K562 (cell line): ENCODE measurements around the gene KDM4C. TPM values are rescaled to one million over a fixed set of nuclear protein-coding genes. Genes with fewer than 3 reads are reported as not detected.

Experiments used
- ATAC-seq: fragments of 200-7000 bp; cut with Tn5 transposase; 3 replicates; pipeline ENCODE4 v1.9.1; 2020; ENCODE audit warnings: moderate library complexity
- BruUV-seq: library from RNA; stranded (reverse); fragments of 400-500 nt; replicated peaks from 2 replicates; lab custom pipeline; 2021; lab: Mats Ljungman, UMichigan
- CTCF ChIA-PET: fragments of 300-600 bp; formaldehyde crosslinking; extraction: SDS; loops from one replicate; lab custom pipeline; 2021; ENCODE audit warnings: low intra/inter-chr PET ratio; lab: Yijun Ruan, JAX
- POLR2A ChIA-PET: fragments of 300-600, 350-650 bp; sonication (Branson Sonifier 250); formaldehyde crosslinking; extraction: SDS; loops from one replicate; lab custom pipeline; 2021; ENCODE audit warnings: antibody characterized with exemption, inconsistent platforms; lab: Yijun Ruan, JAX
- DNase-seq, 4 experiments: peaks; one replicate each; pipeline versions ENCODE4 v3.0.0 to v3.0.0-alpha.2; 2011 to 2018; ENCODE audit warnings: low spot score in 3 of 4, mixed read lengths in 3 of 4; ENCODE audit errors: extremely low read depth in 1 of 4
- FAIRE-seq: peaks from 2 replicates; lab custom pipeline; 2011; peaks lifted over from hg19 to GRCh38; lab: Jason Lieb, UNC
- H2AFZ ChIP-seq: 2 replicates; pipeline ENCODE4 v1.6.0; 2011; ENCODE audit warnings: low read depth, low read length, control low read depth, inconsistent platforms
- H3K27ac ChIP-seq: fragments of 200-600 bp; 3 replicates; pipeline ENCODE4 v1.8.0; 2011; ENCODE audit warnings: low read depth, mild to moderate bottlenecking, control low read depth, inconsistent platforms, low read length, moderate library complexity, mixed read lengths; ENCODE audit errors: extremely low read depth
- H3K27me3 ChIP-seq, 2 experiments: fragments of 300-600 bp in 1 of 2; 2 replicates in 1 of 2; 3 replicates in 1 of 2; pipeline versions ENCODE4 v1.6.0 to v1.8.0; 2011; ENCODE audit warnings: inconsistent platforms in 2 of 2, low read length in 2 of 2, mild to moderate bottlenecking in 1 of 2, mixed read lengths in 1 of 2, moderate library complexity in 1 of 2; ENCODE audit not compliant: control insufficient read depth in 2 of 2, insufficient read depth in 2 of 2
- H3K36me3 ChIP-seq: fragments of 300-600 bp; 3 replicates; pipeline ENCODE4 v1.8.0; 2011; ENCODE audit warnings: mild to moderate bottlenecking, low read length, inconsistent platforms; ENCODE audit not compliant: control insufficient read depth, insufficient read depth
- H3K4me1 ChIP-seq, 2 experiments: fragments of 200-600 bp in 1 of 2; replicated peaks in 1 of 2; 2 replicates in 1 of 2; 3 replicates in 1 of 2; pipeline versions ENCODE4 v1.5.1 to v1.8.0; 2011; ENCODE audit warnings: inconsistent platforms in 2 of 2, low read length in 2 of 2, mild to moderate bottlenecking in 1 of 2, mixed read lengths in 1 of 2, moderate library complexity in 1 of 2; ENCODE audit not compliant: control insufficient read depth in 2 of 2, insufficient read depth in 2 of 2
- H3K4me2 ChIP-seq: 2 replicates; pipeline ENCODE4 v1.6.1; 2011; ENCODE audit warnings: low read length, control low read depth, inconsistent platforms, mixed read lengths; ENCODE audit not compliant: insufficient read depth
- H3K4me3 ChIP-seq: fragments of 200-600 bp; sonication (generic), shearing (Covaris generic); 2 replicates; pipeline ENCODE4 v1.5.1; 2016; ENCODE audit warnings: control low read depth, inconsistent platforms
- H3K79me2 ChIP-seq: fragments of 200-600 bp; 3 replicates; pipeline ENCODE4 v1.8.0; 2011; ENCODE audit warnings: low read length, inconsistent platforms; ENCODE audit not compliant: control insufficient read depth, insufficient read depth
- H3K9ac ChIP-seq, 2 experiments: 2 replicates each; pipeline versions ENCODE4 v1.6.0 to v1.6.1; 2011; ENCODE audit warnings: low read depth in 2 of 2, low read length in 2 of 2, control low read depth in 1 of 2, inconsistent platforms in 1 of 2, mild to moderate bottlenecking in 1 of 2, mixed read lengths in 1 of 2; ENCODE audit not compliant: insufficient read depth in 1 of 2
- H3K9me1 ChIP-seq: one replicate; pipeline ENCODE4 v1.6.0; 2011; ENCODE audit warnings: inconsistent platforms, mild to moderate bottlenecking, low read length, moderate library complexity; ENCODE audit not compliant: control insufficient read depth, insufficient read depth
- H3K9me3 ChIP-seq: replicated peaks from 2 replicates; pipeline ENCODE4 v1.5.1; 2011; ENCODE audit warnings: low read depth, low read length, inconsistent platforms; ENCODE audit not compliant: control insufficient read depth, insufficient read depth
- H4K20me1 ChIP-seq: replicated peaks from 2 replicates; pipeline ENCODE4 v1.6.1; 2011; ENCODE audit warnings: low read length, inconsistent platforms, mixed read lengths; ENCODE audit not compliant: control insufficient read depth, insufficient read depth
- CBX1 ChIP-seq: sonication (generic); IDR thresholded peaks from 2 replicates; pipeline ENCODE4 v1.6.1; 2016; ENCODE audit warnings: antibody characterized with exemption, low read depth, mild to moderate bottlenecking
- HNRNPL ChIP-seq: fragments of 200-400 bp; formaldehyde crosslinking; IDR thresholded peaks from 2 replicates; pipeline ENCODE4 v1.6.1; 2017; ENCODE audit warnings: low read depth, mild to moderate bottlenecking, low read length
- NCOA2 ChIP-seq, 2 experiments: fragments of 450-650 bp; IDR thresholded peaks; 2 replicates each; pipeline ENCODE4 v1.6.1; 2018; ENCODE audit warnings: mild to moderate bottlenecking in 2 of 2, moderate library complexity in 1 of 2; ENCODE audit not compliant: partially characterized antibody in 2 of 2
- ZNF551 ChIP-seq: fragments of 250-450 bp; sonication (Bioruptor Pico); IDR thresholded peaks from 2 replicates; pipeline ENCODE4 v1.5.0; 2021; ENCODE audit warnings: mild to moderate bottlenecking, moderate library complexity
- WGBS: fragments of 100-300 bp; shearing (Covaris generic); methylation state at CpG from one replicate; pipeline ENCODE4 v1.1.6; 2016; ENCODE audit warnings: low coverage, mixed read lengths; ENCODE audit not compliant: insufficient coverage; ENCODE audit errors: missing lambda C conversion rate; 5-methylcytosine and 5-hydroxymethylcytosine counted together
- in situ Hi-C: fragments of 300-500 bp; cut with MboI; formaldehyde crosslinking; loops from 4 replicates; pipeline ENCODE4 v1.15.0; 2018; ENCODE audit warnings: inconsistent platforms, mixed read lengths
- intact Hi-C: fragments of 100-400 bp; cut with micrococcal nuclease; formaldehyde crosslinking; loops from 2 replicates; pipeline ENCODE4 v1.14.2; 2022
- polyA plus RNA-seq, 8 experiments: library from polyadenylated mRNA; depleted of rRNA in 4 of 8; stranded (reverse) in 5 of 8; unstranded in 3 of 8; fragments of >200 nt; fragmentation: Nextera tagmentation in 2 of 8; fragmentation: Illumina TruSeq in 1 of 8; extraction: Ambion mirVana in 2 of 8; extraction: Trizol in 1 of 8; gene quantifications; 2 replicates each; pipeline versions ENCODE4 v1.2.1 to v1.2.3, GENCODE V29; 2011 to 2014; ENCODE audit warnings: inconsistent platforms in 1 of 8, missing spikeins in 1 of 8
- total RNA-seq, 7 experiments: library from RNA; depleted of rRNA in 6 of 7; stranded (reverse); fragments of >200 nt in 6 of 7; fragmentation: Illumina TruSeq in 2 of 7; extraction: Trizol in 2 of 7; gene quantifications; 2 replicates each; pipeline versions ENCODE4 v1.2.1 to v1.2.3, GENCODE V29; 2011 to 2021; ENCODE audit warnings: low replicate concordance in 1 of 7

The KDM4C gene
- total and polyA plus RNA-seq, 9 of the 15 experiments (the other 6 are each of a cell fraction or from before 2014, with no cell fraction given): 5.4 to 17.0 (median 12.6) TPM

DNA sequence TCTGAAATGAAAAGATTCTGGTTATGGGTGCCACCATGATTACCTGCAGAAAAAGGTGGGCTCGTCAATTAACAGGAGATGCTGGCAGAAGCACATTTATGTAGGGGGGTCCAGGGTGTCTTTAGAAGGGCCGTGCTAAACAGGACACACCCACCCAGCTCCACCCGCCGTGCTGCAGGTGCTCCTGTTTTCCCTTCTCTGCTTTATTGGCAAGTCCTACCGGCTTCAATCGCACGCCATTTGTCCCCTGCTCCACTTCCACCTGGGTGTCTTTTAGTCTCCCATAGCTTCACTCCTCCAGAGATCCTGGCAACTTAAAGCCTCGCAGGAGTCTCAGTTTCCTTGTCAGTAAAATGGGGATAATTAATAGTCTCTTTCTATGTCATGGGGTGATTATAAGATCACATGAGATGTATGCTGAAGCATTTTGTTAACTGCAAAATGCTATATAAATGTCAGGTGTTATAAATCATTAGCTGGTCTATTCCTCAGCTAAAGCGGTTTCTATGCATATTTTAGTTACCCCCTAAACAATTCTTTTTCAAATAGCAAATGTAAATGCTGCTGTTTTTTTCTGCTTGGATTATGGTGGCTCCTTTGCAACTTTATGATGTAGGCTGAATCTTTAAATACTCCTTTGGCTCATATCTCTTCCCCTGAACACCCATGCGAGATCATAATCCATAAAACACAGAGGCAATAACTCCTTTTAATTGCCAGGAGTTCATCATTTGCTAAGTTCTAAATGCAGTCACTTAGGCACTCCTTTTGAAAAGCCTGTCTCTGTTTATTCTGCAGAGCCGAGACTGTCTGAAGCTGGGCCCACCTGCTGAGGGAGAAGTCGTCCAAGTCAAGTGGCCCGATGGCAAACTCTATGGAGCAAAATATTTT, 406.9 kb downstream of the KDM4C start:
- POLR2A ChIA-PET: interaction anchor here (0.6 to 1.0 kb wide), 2 partner anchors 13 to 16 kb away, joined by 3 read pairs; no protein-coding TSS in a partner anchor
- peak; percentile 28; the same call in 1 of the 3 replicates for ATAC-seq
- in situ Hi-C loops: no loop called here

More for the DNA sequence above, 406.9 kb downstream of the KDM4C start:
- H3K36me3 ChIP-seq: no peaks in the 10 kb centered on the region; the same call in 2 of the 3 replicates
- no peak overlapping the region for H3K9ac ChIP-seq
- BruUV-seq: no TSS peak
- CTCF ChIA-PET: no interaction called here
- no peak overlapping the region; the same call in 2 of the 3 replicates for H3K27ac ChIP-seq
- no peaks in the 10 kb centered on the region for H4K20me1 ChIP-seq
- no peaks in the 10 kb centered on the region for H3K27me3 ChIP-seq
- no peaks in the 10 kb centered on the region for H3K9me1 ChIP-seq
- H3K4me2 ChIP-seq: peak overlapping the region; percentile 43; the same call in 1 of the 2 replicates
- FAIRE-seq: no peak
- intact Hi-C loops: no loop called here
- H3K79me2 ChIP-seq: no peaks in the 10 kb centered on the region
- no peak overlapping the region for H3K4me3 ChIP-seq
- no peaks in the 10 kb centered on the region for H3K9me3 ChIP-seq
- no peak overlapping the region for H2AFZ ChIP-seq
- peaks cover 0 to 17% of the 10 kb centered on the region in 2 experiments; a peak in 3 of 5 replicates for H3K4me1 ChIP-seq
- WGBS: 52% methylated on average over 9 of the region's 13 CpGs
- DNase-seq: no peak
- TF ChIP-seq ZNF551 (CRISPR knock-in tag): no peak
- TF ChIP-seq NCOA2 (IDR thresholded peaks at IDR 0.05; ENCODE audit: partially characterized antibody in 2 of 2): no peak
- TF ChIP-seq HNRNPL: no peak
- no peak for TF ChIP-seq CBX1
